Neural progenitor cell (in vitro differentiated cells): ENCODE results near the gene KLK6.

ENCODE experiments used
- EZH2phosphoT487 ChIP-seq: fragments of 200-600 bp; sonication (generic); IDR thresholded peaks from 2 replicates; pipeline ENCODE4 v1.6.1; 2017; ENCODE audit warnings: antibody characterized with exemption
- TF ChIP-seq, protein P1 (sequence below): fragments of 200-600 bp; sonication (generic); IDR thresholded peaks from 2 replicates; pipeline ENCODE4 v1.5.1; 2017; ENCODE audit warnings: antibody characterized with exemption, mild to moderate bottlenecking

DNA sequence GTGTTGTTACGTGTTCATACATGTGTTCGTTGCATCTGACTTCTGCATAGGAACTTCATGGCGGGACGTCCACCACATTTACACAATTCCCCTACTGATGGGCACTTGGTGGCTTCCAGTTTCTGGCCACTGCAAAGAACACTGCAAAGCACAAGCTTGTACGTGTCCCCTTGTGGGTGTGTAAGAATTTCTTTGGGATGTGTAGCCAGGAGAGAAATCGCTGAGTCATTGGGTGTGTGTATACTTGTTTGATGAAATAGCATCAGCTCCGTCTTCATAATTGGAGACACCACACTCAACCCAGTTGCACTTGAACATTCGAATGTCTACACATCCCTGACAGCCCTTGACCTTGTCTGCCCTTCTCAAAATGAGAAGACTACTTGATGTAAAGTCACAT is 35.8 kb downstream of the KLK6 start:
- TF ChIP-seq EZH2phosphoT487 = no peak
- TF ChIP-seq, protein P1, sequence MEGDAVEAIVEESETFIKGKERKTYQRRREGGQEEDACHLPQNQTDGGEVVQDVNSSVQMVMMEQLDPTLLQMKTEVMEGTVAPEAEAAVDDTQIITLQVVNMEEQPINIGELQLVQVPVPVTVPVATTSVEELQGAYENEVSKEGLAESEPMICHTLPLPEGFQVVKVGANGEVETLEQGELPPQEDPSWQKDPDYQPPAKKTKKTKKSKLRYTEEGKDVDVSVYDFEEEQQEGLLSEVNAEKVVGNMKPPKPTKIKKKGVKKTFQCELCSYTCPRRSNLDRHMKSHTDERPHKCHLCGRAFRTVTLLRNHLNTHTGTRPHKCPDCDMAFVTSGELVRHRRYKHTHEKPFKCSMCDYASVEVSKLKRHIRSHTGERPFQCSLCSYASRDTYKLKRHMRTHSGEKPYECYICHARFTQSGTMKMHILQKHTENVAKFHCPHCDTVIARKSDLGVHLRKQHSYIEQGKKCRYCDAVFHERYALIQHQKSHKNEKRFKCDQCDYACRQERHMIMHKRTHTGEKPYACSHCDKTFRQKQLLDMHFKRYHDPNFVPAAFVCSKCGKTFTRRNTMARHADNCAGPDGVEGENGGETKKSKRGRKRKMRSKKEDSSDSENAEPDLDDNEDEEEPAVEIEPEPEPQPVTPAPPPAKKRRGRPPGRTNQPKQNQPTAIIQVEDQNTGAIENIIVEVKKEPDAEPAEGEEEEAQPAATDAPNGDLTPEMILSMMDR = no peak
